Kidney epithelial cell (primary cell): Measurements from ENCODE around the gene DDX54. TPM values are rescaled to one million over a fixed set of nuclear protein-coding genes. Genes with fewer than 3 reads are reported as not detected.
"Not testable (repeated sequence)": the region's sequence is repeated elsewhere in the genome, so short reads cannot be mapped to it uniquely, and the experiment has no call there.

Experiments
- DNase-seq: peaks from one replicate; pipeline ENCODE4 v3.0.0-alpha.2; 2010; ENCODE audit warnings: low read depth
- H3K27me3 ChIP-seq: 2 replicates; pipeline ENCODE4 v1.6.0; 2011; ENCODE audit warnings: low read length; ENCODE audit not compliant: control insufficient read depth, insufficient read depth
- H3K36me3 ChIP-seq: 2 replicates; pipeline ENCODE4 v1.5.1; 2011; ENCODE audit warnings: low read length; ENCODE audit not compliant: control insufficient read depth, insufficient read depth
- H3K4me3 ChIP-seq: 2 replicates; pipeline ENCODE4 v1.5.1; 2011; ENCODE audit warnings: low read depth, mild to moderate bottlenecking, control low read depth, low read length
- CTCF ChIP-seq: IDR thresholded peaks from 2 replicates; pipeline ENCODE4 v1.5.1; 2011; ENCODE audit warnings: mild to moderate bottlenecking, moderate library complexity, low read length, control low read depth, inconsistent platforms; ENCODE audit not compliant: insufficient read depth, poor library complexity, severe bottlenecking
- total RNA-seq: library from RNA; depleted of rRNA; stranded (reverse); fragments of >200 nt; gene quantifications from 2 replicates; pipeline ENCODE4 v1.2.3, GENCODE V29; 2015

Gene DDX54
- total RNA-seq, 1 donor from 2014 or later = 77.6 TPM

- DNase-seq = no peak
- peaks cover 5% of the 10 kb centered on the region for H3K27me3 ChIP-seq
- no peak overlapping the region for H3K4me3 ChIP-seq
- H3K36me3 ChIP-seq = no peaks in the 10 kb centered on the region
- no peak for TF ChIP-seq CTCF
Observed at GRCh38 chr12:113128802-113129663, 56.2 kb downstream of the DDX54 start.

- H3K27me3 ChIP-seq = peaks cover 5% of the 10 kb centered on the region
- no peak for TF ChIP-seq CTCF
- no peaks in the 10 kb centered on the region for H3K36me3 ChIP-seq
- H3K4me3 ChIP-seq = no peak overlapping the region
- no peak for DNase-seq
Observed at GRCh38 chr12:113127791-113128199, 57.5 kb downstream of the DDX54 start.

GRCh38 chr12:113120670-113121370 lies 64.5 kb downstream of the DDX54 start:
- Histone ChIP-seq H3K27me3 (no peaks in the 10 kb centered on the region), H3K36me3 (no peaks in the 10 kb centered on the region), H3K4me3 (no peak overlapping the region)
- DNase-seq = no peak
- no peak for TF ChIP-seq CTCF

- Histone ChIP-seq H3K27me3 (no peaks in the 10 kb centered on the region), H3K4me3 (no peak overlapping the region), H3K36me3 (no peaks in the 10 kb centered on the region)
- no peak for DNase-seq
- no peak for TF ChIP-seq CTCF
Observed at GRCh38 chr12:113119980-113120669, 65.2 kb downstream of the DDX54 start.

GRCh38 chr12:113118142-113118541 lies 67.1 kb downstream of the DDX54 start:
- no peak for DNase-seq
- TF ChIP-seq CTCF = no peak
- H3K36me3 ChIP-seq = no peaks in the 10 kb centered on the region
- H3K4me3 ChIP-seq = no peak overlapping the region
- peaks cover 2% of the 10 kb centered on the region for H3K27me3 ChIP-seq

GRCh38 chr12:113117684-113118083 lies 67.6 kb downstream of the DDX54 start:
- not testable (repeated sequence) for H3K36me3 ChIP-seq, DNase-seq

More at GRCh38 chr12:113117684-113118083, 67.6 kb downstream of the DDX54 start:
- not testable (repeated sequence) for H3K4me3 ChIP-seq, H3K27me3 ChIP-seq
